Endothelial cell of umbilical vein (primary cell): Measurements from ENCODE around the gene CCNG2. TPM values are rescaled to one million over a fixed set of nuclear protein-coding genes. Genes with fewer than 3 reads are reported as not detected.

Experiments used
- BruUV-seq: library from RNA; stranded (reverse); fragments of 400-500 nt; replicated peaks from 2 replicates; lab custom pipeline; 2021; lab: Mats Ljungman, UMichigan
- CTCF ChIA-PET: fragments of 300-600, 350-600 bp; sonication (Branson Sonifier 250); formaldehyde crosslinking; loops from one replicate; lab custom pipeline; 2021; ENCODE audit warnings: antibody characterized with exemption, inconsistent platforms; lab: Charles Lee
- POLR2A ChIA-PET: fragments of 300-600, 350-600 bp; sonication (Branson Sonifier 250); formaldehyde crosslinking; loops from one replicate; lab custom pipeline; 2021; ENCODE audit warnings: antibody characterized with exemption, inconsistent platforms; lab: Charles Lee
- DNase-seq: peaks from one replicate; pipeline ENCODE4 v3.0.0-alpha.2; 2011; ENCODE audit warnings: low read depth, low spot score
- FAIRE-seq: peaks from 2 replicates; lab custom pipeline; 2011; peaks lifted over from hg19 to GRCh38; lab: Jason Lieb, UNC
- H2AFZ ChIP-seq: 2 replicates; pipeline ENCODE4 v1.6.0; 2012; ENCODE audit warnings: low read depth, low read length, control low read depth, inconsistent platforms
- H3K27ac ChIP-seq: 2 replicates; pipeline ENCODE4 v1.5.1; 2011; ENCODE audit warnings: low read depth, mild to moderate bottlenecking, control low read depth, low read length, moderate library complexity; ENCODE audit not compliant: insufficient read depth
- H3K27me3 ChIP-seq, 2 experiments: 2 replicates each; pipeline versions ENCODE4 v1.6.0 to v1.6.1; 2011; ENCODE audit warnings: low read length in 2 of 2, mixed read lengths in 1 of 2; ENCODE audit not compliant: control insufficient read depth in 2 of 2, insufficient read depth in 2 of 2
- H3K36me3 ChIP-seq, 2 experiments: 2 replicates in 1 of 2; 3 replicates in 1 of 2; pipeline ENCODE4 v1.5.1; 2011; ENCODE audit warnings: low read length in 2 of 2, mild to moderate bottlenecking in 1 of 2, moderate library complexity in 1 of 2; ENCODE audit not compliant: control insufficient read depth in 2 of 2, insufficient read depth in 2 of 2; ENCODE audit errors: extremely low read depth in 1 of 2
- H3K4me1 ChIP-seq: 3 replicates; pipeline ENCODE4 v1.5.1; 2011; ENCODE audit warnings: mild to moderate bottlenecking, low read length; ENCODE audit not compliant: control insufficient read depth, insufficient read depth; ENCODE audit errors: extremely low read depth
- H3K4me2 ChIP-seq: 2 replicates; pipeline ENCODE4 v1.6.1; 2011; ENCODE audit warnings: low read length, control low read depth, mixed read lengths; ENCODE audit not compliant: insufficient read depth
- H3K4me3 ChIP-seq, 3 experiments: fragments of 200-600 bp in 1 of 3; sonication (generic), shearing (Covaris generic) in 1 of 3; replicated peaks in 1 of 3; 2 replicates each; pipeline ENCODE4 v1.5.1; 2011 to 2016; ENCODE audit warnings: control low read depth in 3 of 3, low read length in 3 of 3, mild to moderate bottlenecking in 2 of 3, inconsistent platforms in 1 of 3, low read depth in 1 of 3, moderate library complexity in 1 of 3; ENCODE audit not compliant: insufficient read depth in 1 of 3
- H3K79me2 ChIP-seq: 2 replicates; pipeline ENCODE4 v1.6.0; 2012; ENCODE audit warnings: low read length, inconsistent platforms; ENCODE audit not compliant: control insufficient read depth, insufficient read depth
- H3K9ac ChIP-seq: replicated peaks from 2 replicates; pipeline ENCODE3; 2011; ENCODE audit warnings: low read length, control low read depth; ENCODE audit not compliant: insufficient read depth; ENCODE audit errors: extremely low read depth
- H3K9me1 ChIP-seq: replicated peaks from 3 replicates; pipeline ENCODE4 v1.6.0; 2011; ENCODE audit warnings: mild to moderate bottlenecking, low read length; ENCODE audit not compliant: control insufficient read depth, insufficient read depth; ENCODE audit errors: extremely low read depth
- H3K9me3 ChIP-seq: replicated peaks from 2 replicates; pipeline ENCODE4 v1.5.1; 2012; ENCODE audit warnings: low read length, inconsistent platforms; ENCODE audit not compliant: control insufficient read depth, insufficient read depth
- H4K20me1 ChIP-seq: replicated peaks from 2 replicates; pipeline ENCODE3; 2011; ENCODE audit warnings: mild to moderate bottlenecking, low read length; ENCODE audit not compliant: control insufficient read depth, insufficient read depth; ENCODE audit errors: extremely low read depth
- CTCF ChIP-seq, 2 donors: IDR thresholded peaks; 1 replicate in 1 of 2; 2 replicates in 1 of 2; pipeline ENCODE4 v1.5.1; 2011; ENCODE audit warnings: low read length in 2 of 2, mild to moderate bottlenecking in 2 of 2, moderate library complexity in 2 of 2, control low read depth in 1 of 2, inconsistent platforms in 1 of 2, low read depth in 1 of 2; ENCODE audit not compliant: insufficient read depth in 1 of 2; ENCODE audit errors: extremely low read depth in 1 of 2
- EZH2 ChIP-seq: IDR thresholded peaks from 2 replicates; pipeline ENCODE4 v1.6.1; 2012; ENCODE audit warnings: borderline replicate concordance, low read depth, mild to moderate bottlenecking, moderate library complexity, low read length, inconsistent platforms; ENCODE audit not compliant: severe bottlenecking
- FOS ChIP-seq: IDR thresholded peaks from 2 replicates; pipeline ENCODE4 v1.6.1; 2011; ENCODE audit warnings: mild to moderate bottlenecking, low read length, moderate library complexity, borderline replicate concordance; ENCODE audit not compliant: insufficient read depth
- GATA2 ChIP-seq: IDR thresholded peaks from 2 replicates; pipeline ENCODE4 v1.7.0; 2011; ENCODE audit warnings: low read depth, mild to moderate bottlenecking, moderate library complexity, mixed read lengths, low read length; ENCODE audit not compliant: insufficient read length, insufficient read depth
- JUN ChIP-seq: IDR thresholded peaks from 2 replicates; pipeline ENCODE4 v1.6.1; 2011; ENCODE audit warnings: borderline replicate concordance, low read depth; ENCODE audit not compliant: insufficient read length, insufficient read depth
- MAX ChIP-seq: IDR thresholded peaks from 2 replicates; pipeline ENCODE4 v1.6.1; 2011; ENCODE audit not compliant: insufficient read depth, insufficient read length
- MYC ChIP-seq: IDR thresholded peaks from one replicate; pipeline ENCODE4 v1.6.1; 2011; ENCODE audit warnings: mild to moderate bottlenecking, low read depth, low read length
- POLR2A ChIP-seq: IDR thresholded peaks from 2 replicates; pipeline ENCODE4 v1.6.1; 2012; ENCODE audit warnings: low read depth, mild to moderate bottlenecking, control low read depth, low read length
- POLR2AphosphoS5 ChIP-seq: IDR thresholded peaks from 2 replicates; pipeline ENCODE4 v1.6.1; 2012; ENCODE audit warnings: low read depth, mild to moderate bottlenecking, control low read depth, low read length, moderate library complexity; ENCODE audit not compliant: insufficient read depth
- dilution Hi-C: fragments of 300-500 bp; cut with MboI; formaldehyde crosslinking; loops from one replicate; pipeline ENCODE4 v1.15.0; 2019; ENCODE audit warnings: low sequenced_read_pairs; ENCODE audit not compliant: extremely low pct_ligation_motif_present
- intact Hi-C: fragments of 100-400 bp; cut with micrococcal nuclease; formaldehyde crosslinking; loops from one replicate; pipeline ENCODE4 v1.10.0; 2022
- polyA plus RNA-seq, 4 experiments: library from polyadenylated mRNA; depleted of rRNA in 3 of 4; stranded (reverse) in 3 of 4; unstranded in 1 of 4; fragments of >200 nt; gene quantifications; 2 replicates each; pipeline versions ENCODE4 v1.2.1 to v1.2.3, GENCODE V29; 2011 to 2012; ENCODE audit warnings: missing spikeins in 1 of 4
- total RNA-seq: library from RNA; stranded (reverse); gene quantifications from 2 replicates; pipeline ENCODE4 v1.2.3, GENCODE V29; 2021

Gene CCNG2
- total and polyA plus RNA-seq, 2 donors (not counting 3 experiments of a cell fraction or from before 2014, with no cell fraction given), result 7.9 to 28.3 TPM

GRCh38 chr4:77120886-77121508, 36.0 kb upstream of the CCNG2 start:
- dilution Hi-C loops, result no loop called here
- H3K9me3 ChIP-seq, result no peaks in the 10 kb centered on the region
- H3K4me1 ChIP-seq, result no peaks in the 10 kb centered on the region
- no peak overlapping the region for H2AFZ ChIP-seq
- ChIA-PET CTCF (interaction anchor here (1.3 to 1.5 kb wide), 2 partner anchors 10 to 82 kb away, joined by 5 to 7 read pairs; no protein-coding TSS in a partner anchor), POLR2A (no interaction called here)
- intact Hi-C loops, result loop anchor here (5.0 kb wide), 1 partner anchor 81 kb away; no protein-coding TSS in a partner anchor
- DNase-seq (no peak), FAIRE-seq (no peak)
- BruUV-seq, result no TSS peak
- no peaks in the 10 kb centered on the region for H4K20me1 ChIP-seq
- no peaks in the 10 kb centered on the region for H3K9me1 ChIP-seq
- H3K27ac ChIP-seq, result no peak overlapping the region
- H3K27me3 ChIP-seq, result peaks cover 27 to 35% of the 10 kb centered on the region in 2 experiments
- TF ChIP-seq JUN, result no peak
- TF ChIP-seq MYC, result no peak
- no peak for TF ChIP-seq CTCF (IDR thresholded peaks at IDR 0.05; ENCODE audit: extremely low read depth in 1 of 2, insufficient read depth in 1 of 2, low read depth in 1 of 2, low read length in 2 of 2)
- H3K36me3 ChIP-seq, result no peaks in the 10 kb centered on the region
- no peak overlapping the region for H3K4me3 ChIP-seq
- no peak overlapping the region for H3K4me2 ChIP-seq
- H3K9ac ChIP-seq, result no peak overlapping the region
- no peaks in the 10 kb centered on the region for H3K79me2 ChIP-seq

- H3K79me2 ChIP-seq, result no peaks in the 10 kb centered on the region
- H3K4me1 ChIP-seq, result no peaks in the 10 kb centered on the region
- FAIRE-seq (no peak), DNase-seq (no peak)
- peaks cover 28 to 36% of the 10 kb centered on the region in 2 experiments for H3K27me3 ChIP-seq
- H3K4me2 ChIP-seq, result no peak overlapping the region
- H3K9me3 ChIP-seq, result no peaks in the 10 kb centered on the region
- no peaks in the 10 kb centered on the region for H4K20me1 ChIP-seq
- H3K4me3 ChIP-seq, result no peak overlapping the region
- no peak overlapping the region for H2AFZ ChIP-seq
- no peak overlapping the region for H3K27ac ChIP-seq
- intact Hi-C loops (loop anchor here (5.0 kb wide), 1 partner anchor 81 kb away; no protein-coding TSS in a partner anchor), dilution Hi-C loops (no loop called here)
- no peaks in the 10 kb centered on the region for H3K36me3 ChIP-seq
- H3K9me1 ChIP-seq, result no peaks in the 10 kb centered on the region
- TF ChIP-seq POLR2A, result no peak
- no peak for TF ChIP-seq MAX
- TF ChIP-seq FOS, result no peak
- TF ChIP-seq JUN, result no peak
- no peak for TF ChIP-seq GATA2
- no peak for TF ChIP-seq CTCF (IDR thresholded peaks at IDR 0.05; ENCODE audit: extremely low read depth in 1 of 2, insufficient read depth in 1 of 2, low read depth in 1 of 2, low read length in 2 of 2)
- no peak for TF ChIP-seq EZH2
- TF ChIP-seq MYC, result no peak
- no peak for TF ChIP-seq POLR2AphosphoS5
- POLR2A ChIA-PET, result no interaction called here
- CTCF ChIA-PET, result interaction anchor here (1.3 to 1.5 kb wide), 2 partner anchors 11 to 82 kb away, joined by 5 to 7 read pairs; no protein-coding TSS in a partner anchor
- no TSS peak for BruUV-seq
- no peak overlapping the region for H3K9ac ChIP-seq
These were observed 35.2 kb upstream of the CCNG2 start for GRCh38 chr4:77121736-77122240.
